ENCODE data around the gene ZBTB7A.

Gene ZBTB7A

DNA sequence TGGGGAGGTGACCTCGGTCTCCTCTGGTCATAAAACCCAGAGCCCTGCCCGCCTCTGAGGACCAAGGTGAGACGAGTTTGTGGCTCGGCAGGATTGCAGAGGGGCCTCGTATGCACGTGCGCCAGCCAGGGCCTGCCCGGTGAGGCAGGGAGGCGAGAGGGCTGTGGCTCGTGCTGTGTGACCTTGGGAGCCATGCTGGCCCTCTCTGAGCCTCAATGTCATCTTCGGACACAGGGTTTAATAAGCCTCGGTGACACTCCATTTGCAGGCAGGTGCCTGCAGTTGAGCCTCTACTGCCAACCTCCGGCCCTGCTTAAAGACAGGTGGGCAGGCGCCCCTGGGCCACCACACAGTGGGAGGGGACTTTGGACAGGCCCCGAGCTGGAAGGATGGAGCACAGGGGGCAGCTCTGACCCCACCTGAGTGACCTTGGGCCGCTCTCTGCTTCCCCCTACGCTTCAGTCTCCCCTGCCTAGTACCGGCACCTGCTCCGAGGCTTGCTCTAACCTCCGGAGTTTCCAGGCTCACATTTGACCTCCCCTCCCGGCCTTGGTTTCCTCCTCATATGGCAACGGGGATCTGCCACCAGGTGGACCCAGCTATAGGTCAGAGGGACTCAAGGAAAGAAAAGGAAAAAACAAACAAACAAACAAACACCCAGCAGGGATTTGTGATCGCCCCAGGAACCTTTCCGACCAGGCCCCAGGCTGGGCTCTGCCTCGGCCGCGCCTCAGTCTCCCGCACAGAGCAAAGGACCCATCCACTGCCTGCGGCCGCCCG lies 3.1 kb downstream of the ZBTB7A start:
- Histone ChIP-seq H3K27me3 (ENCODE audit: insufficient read depth, low read length, poor library complexity, severe bottlenecking) (no peaks in the 10 kb centered on the region), H3K36me3 (ENCODE audit: insufficient read depth, low read length) (peaks cover 5% of the 10 kb centered on the region; the same call in 1 of the 2 replicates), H3K4me2 (ENCODE audit: low read depth, low read length, poor library complexity, severe bottlenecking) (peak overlapping the region; percentile 79), H3K9me2 (replicated peaks; ENCODE audit: low read depth, low read length) (no peaks in the 10 kb centered on the region), H3K9me3 (ENCODE audit: insufficient read depth, low read depth, low read length) (no peaks in the 10 kb centered on the region), H2AFZ (ENCODE audit: low read length) (no peak overlapping the region), H3K9ac (ENCODE audit: low read depth, low read length, poor library complexity, severe bottlenecking) (peak overlapping the region; percentile 76), H3K79me2 (ENCODE audit: insufficient read depth, low read length) (peaks cover 70% of the 10 kb centered on the region), H3K4me3 (ENCODE audit: low read length, poor library complexity, severe bottlenecking) (peak overlapping the region; percentile 78), H3F3A (ENCODE audit: low read depth) (no peaks in the 10 kb centered on the region), H4K20me1 (ENCODE audit: insufficient read depth, low read length, poor library complexity, severe bottlenecking) (peaks cover 68% of the 10 kb centered on the region), H3K4me1 (ENCODE audit: insufficient read depth, low read length, poor library complexity, severe bottlenecking) (peaks cover 16% of the 10 kb centered on the region)
- TF ChIP-seq EZH2phosphoT487 (IDR thresholded peaks at IDR 0.05; ENCODE audit: borderline replicate concordance) = no peak
- TF ChIP-seq, protein P1, sequence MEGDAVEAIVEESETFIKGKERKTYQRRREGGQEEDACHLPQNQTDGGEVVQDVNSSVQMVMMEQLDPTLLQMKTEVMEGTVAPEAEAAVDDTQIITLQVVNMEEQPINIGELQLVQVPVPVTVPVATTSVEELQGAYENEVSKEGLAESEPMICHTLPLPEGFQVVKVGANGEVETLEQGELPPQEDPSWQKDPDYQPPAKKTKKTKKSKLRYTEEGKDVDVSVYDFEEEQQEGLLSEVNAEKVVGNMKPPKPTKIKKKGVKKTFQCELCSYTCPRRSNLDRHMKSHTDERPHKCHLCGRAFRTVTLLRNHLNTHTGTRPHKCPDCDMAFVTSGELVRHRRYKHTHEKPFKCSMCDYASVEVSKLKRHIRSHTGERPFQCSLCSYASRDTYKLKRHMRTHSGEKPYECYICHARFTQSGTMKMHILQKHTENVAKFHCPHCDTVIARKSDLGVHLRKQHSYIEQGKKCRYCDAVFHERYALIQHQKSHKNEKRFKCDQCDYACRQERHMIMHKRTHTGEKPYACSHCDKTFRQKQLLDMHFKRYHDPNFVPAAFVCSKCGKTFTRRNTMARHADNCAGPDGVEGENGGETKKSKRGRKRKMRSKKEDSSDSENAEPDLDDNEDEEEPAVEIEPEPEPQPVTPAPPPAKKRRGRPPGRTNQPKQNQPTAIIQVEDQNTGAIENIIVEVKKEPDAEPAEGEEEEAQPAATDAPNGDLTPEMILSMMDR (conservative IDR thresholded peaks at IDR 0.05; ENCODE audit: low read length) = no peak

GRCh38 chr19:4062419-4063368 lies 4.0 kb downstream of the ZBTB7A start:
- no peak overlapping the region for H2AFZ ChIP-seq (ENCODE audit: low read length)
- no peaks in the 10 kb centered on the region for H3K27me3 ChIP-seq (ENCODE audit: insufficient read depth, low read length, poor library complexity, severe bottlenecking)
- H3F3A ChIP-seq (ENCODE audit: low read depth) = no peaks in the 10 kb centered on the region; the same call in 1 of the 2 replicates
- no peak overlapping the region for H3K4me2 ChIP-seq (ENCODE audit: low read depth, low read length, poor library complexity, severe bottlenecking)
- no peak overlapping the region for H3K4me3 ChIP-seq (ENCODE audit: low read length, poor library complexity, severe bottlenecking)
- peaks cover 77% of the 10 kb centered on the region for H4K20me1 ChIP-seq (ENCODE audit: insufficient read depth, low read length, poor library complexity, severe bottlenecking)
- peaks cover 5% of the 10 kb centered on the region; the same call in 1 of the 2 replicates for H3K36me3 ChIP-seq (ENCODE audit: insufficient read depth, low read length)
- H3K9ac ChIP-seq (ENCODE audit: low read depth, low read length, poor library complexity, severe bottlenecking) = no peak overlapping the region
- H3K79me2 ChIP-seq (ENCODE audit: insufficient read depth, low read length) = peaks cover 74% of the 10 kb centered on the region
- no peaks in the 10 kb centered on the region for H3K9me3 ChIP-seq (ENCODE audit: insufficient read depth, low read depth, low read length)
- no peaks in the 10 kb centered on the region for H3K9me2 ChIP-seq (replicated peaks; ENCODE audit: low read depth, low read length)
- TF ChIP-seq EZH2phosphoT487 (IDR thresholded peaks at IDR 0.05; ENCODE audit: borderline replicate concordance) = no peak
- TF ChIP-seq, protein P1 (conservative IDR thresholded peaks at IDR 0.05; ENCODE audit: low read length) = no peak
- H3K4me1 ChIP-seq (ENCODE audit: insufficient read depth, low read length, poor library complexity, severe bottlenecking) = peaks cover 11% of the 10 kb centered on the region

- H3K4me2 ChIP-seq (ENCODE audit: low read depth, low read length, poor library complexity, severe bottlenecking) = peak overlapping the region; percentile 44
- H3K9ac ChIP-seq (ENCODE audit: low read depth, low read length, poor library complexity, severe bottlenecking) = no peak overlapping the region
- H2AFZ ChIP-seq (ENCODE audit: low read length) = no peak overlapping the region
- no peaks in the 10 kb centered on the region for H3K27me3 ChIP-seq (ENCODE audit: insufficient read depth, low read length, poor library complexity, severe bottlenecking)
- TF ChIP-seq, protein P1 (conservative IDR thresholded peaks at IDR 0.05; ENCODE audit: low read length) = no peak
- TF ChIP-seq EZH2phosphoT487 (IDR thresholded peaks at IDR 0.05; ENCODE audit: borderline replicate concordance) = no peak
- peaks cover 11% of the 10 kb centered on the region for H3K4me1 ChIP-seq (ENCODE audit: insufficient read depth, low read length, poor library complexity, severe bottlenecking)
- H3K9me3 ChIP-seq (ENCODE audit: insufficient read depth, low read depth, low read length) = no peaks in the 10 kb centered on the region
- no peaks in the 10 kb centered on the region; the same call in 1 of the 2 replicates for H3F3A ChIP-seq (ENCODE audit: low read depth)
- peaks cover 81% of the 10 kb centered on the region for H3K79me2 ChIP-seq (ENCODE audit: insufficient read depth, low read length)
- H3K36me3 ChIP-seq (ENCODE audit: insufficient read depth, low read length) = peaks cover 5% of the 10 kb centered on the region; the same call in 1 of the 2 replicates
- no peak overlapping the region for H3K4me3 ChIP-seq (ENCODE audit: low read length, poor library complexity, severe bottlenecking)
- H3K9me2 ChIP-seq (replicated peaks; ENCODE audit: low read depth, low read length) = no peaks in the 10 kb centered on the region
- peaks cover 80% of the 10 kb centered on the region for H4K20me1 ChIP-seq (ENCODE audit: insufficient read depth, low read length, poor library complexity, severe bottlenecking)
Observed at GRCh38 chr19:4061683-4062418, 4.8 kb downstream of the ZBTB7A start.

Data from Loucy (cell line).